Glomerular visceral epithelial cell (primary cell): Measurements from ENCODE around the gene SEMG1.
A peak's percentile ranks its signal among the peaks of the same experiment; 100 is the strongest.

Experiments used
- DNase-seq: peaks from one replicate; pipeline ENCODE4 v3.0.0-alpha.2; 2016; ENCODE audit errors: extremely low spot score

Gene SEMG1, protein sequence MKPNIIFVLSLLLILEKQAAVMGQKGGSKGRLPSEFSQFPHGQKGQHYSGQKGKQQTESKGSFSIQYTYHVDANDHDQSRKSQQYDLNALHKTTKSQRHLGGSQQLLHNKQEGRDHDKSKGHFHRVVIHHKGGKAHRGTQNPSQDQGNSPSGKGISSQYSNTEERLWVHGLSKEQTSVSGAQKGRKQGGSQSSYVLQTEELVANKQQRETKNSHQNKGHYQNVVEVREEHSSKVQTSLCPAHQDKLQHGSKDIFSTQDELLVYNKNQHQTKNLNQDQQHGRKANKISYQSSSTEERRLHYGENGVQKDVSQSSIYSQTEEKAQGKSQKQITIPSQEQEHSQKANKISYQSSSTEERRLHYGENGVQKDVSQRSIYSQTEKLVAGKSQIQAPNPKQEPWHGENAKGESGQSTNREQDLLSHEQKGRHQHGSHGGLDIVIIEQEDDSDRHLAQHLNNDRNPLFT

GRCh38 chr20:45206725-45207124 lies at the start of gene SEMG1:
Gene SEMG1 (plus strand): TSS chr20:45207033. CDS start chr20:45207054, 21 bp downstream.
- no peak for DNase-seq

GRCh38 chr20:45157962-45158361 lies 48.9 kb upstream of the SEMG1 start:
- peak; percentile 8 for DNase-seq

DNA sequence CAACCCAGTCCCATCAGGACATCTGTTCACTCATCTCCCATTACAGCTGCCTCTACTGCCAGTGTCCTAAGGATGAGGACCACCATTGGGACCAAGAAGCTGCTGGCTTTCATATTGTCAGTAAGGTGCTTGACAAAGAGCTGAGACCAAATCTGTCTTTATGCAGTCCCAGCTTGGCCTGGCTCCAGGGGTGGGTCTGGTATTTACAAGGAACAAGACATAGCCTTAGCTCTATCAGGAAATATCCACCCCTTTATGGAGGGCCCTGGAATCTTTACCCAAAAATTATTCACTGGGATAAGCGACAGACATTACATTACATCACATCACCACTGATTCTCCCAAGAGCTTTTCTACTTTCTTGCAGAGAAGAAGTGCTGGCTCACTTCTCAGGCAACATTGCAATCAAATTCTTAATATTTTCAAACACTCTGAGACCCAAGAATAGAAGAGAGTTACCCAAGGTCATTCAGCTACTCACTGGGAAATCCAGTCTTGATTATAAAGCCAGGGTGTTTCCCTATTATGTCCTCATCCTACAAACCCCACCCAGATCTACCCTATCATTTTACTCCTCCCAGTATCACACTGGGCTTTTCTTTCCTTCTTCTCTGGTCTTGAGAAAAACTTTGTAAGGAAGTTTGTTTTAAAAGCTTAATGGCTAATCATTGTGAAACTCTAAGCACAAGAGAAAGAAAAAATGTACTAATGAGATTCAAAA lies 43.6 kb upstream of the SEMG1 start:
- no peak for DNase-seq

DNA sequence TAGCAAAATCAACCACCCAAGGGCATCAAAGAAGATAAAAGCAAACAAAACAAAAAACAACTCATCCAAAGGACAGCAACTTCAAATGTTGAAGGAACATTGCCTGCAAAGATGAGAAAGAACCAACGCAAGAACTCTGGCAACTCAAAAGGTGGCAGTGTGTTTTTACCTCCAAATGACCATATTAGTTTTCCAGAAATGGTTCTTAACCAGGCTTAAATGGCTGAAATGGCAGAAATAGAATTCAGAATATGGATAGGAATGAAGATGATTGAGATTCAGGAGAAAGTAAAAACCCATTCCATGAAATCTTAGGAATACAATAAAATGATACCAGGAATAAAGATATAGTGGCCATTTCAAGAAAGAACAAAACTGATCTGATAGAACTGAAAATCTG lies 41.9 kb upstream of the SEMG1 start:
- no peak for DNase-seq

DNA sequence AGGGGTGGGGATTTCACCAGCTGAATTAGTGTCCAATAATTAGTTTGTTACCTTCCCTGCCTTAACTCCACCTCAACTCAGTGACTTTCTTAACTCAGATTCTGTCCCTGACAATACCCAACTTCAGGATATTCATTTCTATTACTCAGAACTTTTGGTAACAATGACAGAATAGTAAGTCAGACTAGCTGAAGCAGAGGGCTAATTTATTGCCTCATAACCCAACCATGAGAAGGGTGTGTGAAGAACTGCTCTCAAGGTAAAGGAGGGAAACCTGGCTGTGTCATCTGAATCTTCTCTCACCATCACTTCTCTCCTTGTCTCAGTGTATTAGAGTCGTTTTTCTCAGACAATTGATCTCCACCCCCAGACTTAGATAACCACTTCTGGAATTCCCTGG lies 33.3 kb upstream of the SEMG1 start:
- no peak for DNase-seq

DNA sequence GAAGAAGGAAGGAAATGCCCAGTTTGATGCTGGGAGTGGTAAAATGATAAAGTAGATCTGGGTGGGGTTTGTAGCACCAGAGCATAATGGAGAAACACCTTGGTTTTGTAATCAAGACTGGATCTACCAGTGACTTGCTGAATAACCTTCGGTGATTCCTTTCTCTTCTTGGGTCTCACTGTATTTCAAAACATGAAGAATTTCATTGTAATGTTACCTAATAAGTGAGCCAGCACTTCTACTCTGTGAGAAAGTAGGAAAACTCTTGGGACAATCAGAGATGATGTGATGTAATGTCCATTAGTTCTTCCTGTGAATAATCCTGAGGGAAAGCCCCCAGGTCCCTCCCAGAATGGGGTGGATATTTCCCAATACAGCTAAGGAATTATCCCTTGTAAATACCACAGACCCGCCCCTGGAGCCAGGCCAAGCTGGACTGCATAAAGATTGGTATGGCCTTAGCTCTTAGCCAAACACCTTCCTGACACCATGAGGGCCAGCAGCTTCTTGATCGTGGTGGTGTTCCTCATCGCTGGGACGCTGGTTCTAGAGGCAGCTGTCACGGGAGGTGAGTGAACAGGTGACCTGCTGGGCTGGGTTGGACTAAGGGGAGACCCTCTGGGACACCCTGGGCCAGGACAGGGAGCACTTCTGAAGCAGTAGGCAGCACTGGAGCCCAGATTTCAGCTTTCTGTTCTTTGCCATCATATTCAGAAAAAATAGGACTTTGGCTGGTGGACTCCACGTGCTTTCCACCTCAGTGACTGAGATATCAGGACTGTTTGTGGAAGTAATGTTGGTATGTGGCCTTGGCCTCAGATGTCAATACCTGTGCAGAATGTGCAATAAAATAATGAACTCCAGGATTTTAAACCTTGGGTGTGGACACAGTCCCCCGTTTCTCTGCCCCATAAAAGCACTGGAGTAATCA lies 32.1 kb upstream of the SEMG1 start, which contains the start of gene PI3:
TSS of gene PI3 (plus strand) at position 469 of the 931 bp plus-strand sequence. CDS start at position 490, 21 bp downstream.
- peak; percentile 34 for DNase-seq

GRCh38 chr20:45176526-45177267 lies 30.1 kb upstream of the SEMG1 start:
- DNase-seq, result no peak

DNA sequence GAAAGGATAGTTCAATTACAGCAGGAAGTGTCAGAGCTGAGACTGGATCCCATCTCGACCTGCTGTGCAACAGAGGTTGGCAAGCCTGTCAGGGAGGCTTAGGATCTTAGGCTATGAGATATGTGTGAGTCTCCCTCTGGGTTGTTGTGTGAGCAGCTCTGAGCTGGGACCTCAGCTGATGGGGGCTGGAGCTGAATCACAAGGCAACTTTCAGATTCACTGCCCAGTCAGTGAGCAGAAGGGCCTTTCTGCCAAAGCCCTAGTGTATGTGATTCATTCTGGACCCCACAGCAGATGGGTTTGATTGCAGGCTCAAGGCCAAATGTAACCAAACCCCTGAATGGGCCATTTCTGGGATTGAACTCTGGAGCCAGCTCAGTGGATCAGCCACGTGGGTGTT lies 27.7 kb upstream of the SEMG1 start:
- no peak for DNase-seq

DNA sequence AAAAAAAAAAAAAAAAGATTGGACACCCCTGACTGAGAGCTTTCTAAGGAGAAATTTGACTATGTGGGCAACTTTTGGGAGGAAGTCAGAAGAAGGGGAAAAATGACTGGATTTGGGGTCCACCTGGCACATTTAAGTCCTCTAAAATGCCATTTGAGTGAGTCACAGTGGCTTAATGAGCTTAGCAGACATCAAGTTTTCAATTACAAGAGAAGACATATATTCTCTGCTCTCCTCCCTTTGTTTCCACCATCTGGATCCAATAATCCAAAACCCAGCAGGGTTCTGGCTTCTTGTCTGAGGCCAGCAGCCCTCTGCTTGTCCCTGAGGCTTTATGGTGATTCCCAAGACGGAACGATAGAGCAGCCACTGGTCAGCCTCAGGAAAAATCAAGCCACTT lies 25.2 kb upstream of the SEMG1 start:
- no peak for DNase-seq

DNA sequence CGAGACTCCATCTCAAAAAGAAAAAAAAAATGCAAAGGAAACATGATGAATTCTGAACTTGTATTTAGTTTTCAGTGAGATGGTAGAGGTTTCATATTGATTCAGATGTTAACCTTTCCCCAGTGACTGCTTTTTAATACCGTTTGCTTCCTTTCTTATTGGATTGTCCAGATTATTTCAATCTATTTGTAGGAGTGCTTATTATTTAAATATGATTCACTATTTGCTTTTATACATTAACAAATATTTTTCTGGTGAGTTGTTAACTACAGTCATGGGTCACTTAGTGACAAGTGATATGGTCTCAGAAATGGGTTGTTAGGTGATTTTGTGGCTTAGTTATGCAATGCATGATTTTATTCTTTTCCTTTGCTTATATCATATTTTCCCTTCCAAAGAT lies 23.7 kb upstream of the SEMG1 start:
- DNase-seq, result no peak

DNA sequence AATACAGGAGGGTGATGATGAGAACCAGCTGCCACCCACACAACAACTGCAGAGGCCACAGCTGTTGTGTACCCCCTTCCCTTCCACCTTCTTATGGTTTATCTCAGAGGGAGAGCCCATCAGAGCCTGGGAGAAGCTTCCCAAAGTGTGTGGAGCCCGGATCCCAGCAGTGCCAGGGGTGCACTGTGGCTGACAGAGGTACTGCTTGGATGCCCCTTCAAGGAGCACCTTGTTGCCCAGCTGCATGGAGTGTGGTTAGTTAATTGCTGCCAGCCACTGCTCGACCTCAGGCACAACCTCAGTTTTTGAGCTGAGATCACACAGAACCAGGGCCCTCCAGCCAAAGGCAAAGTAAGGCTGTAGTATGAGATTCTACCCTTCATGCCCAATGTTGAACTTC lies 19.1 kb upstream of the SEMG1 start:
- no peak for DNase-seq

GRCh38 chr20:45189067-45189609 lies 17.7 kb upstream of the SEMG1 start:
- no peak for DNase-seq

GRCh38 chr20:45189861-45190260 lies 17.0 kb upstream of the SEMG1 start:
- DNase-seq, result no peak

- DNase-seq, result no peak
Observed at GRCh38 chr20:45191926-45192325, 14.9 kb upstream of the SEMG1 start.

GRCh38 chr20:45193331-45193730 lies 13.5 kb upstream of the SEMG1 start:
- no peak for DNase-seq

GRCh38 chr20:45209924-45210323 lies 3.1 kb downstream of the SEMG1 start:
- no peak for DNase-seq

DNA sequence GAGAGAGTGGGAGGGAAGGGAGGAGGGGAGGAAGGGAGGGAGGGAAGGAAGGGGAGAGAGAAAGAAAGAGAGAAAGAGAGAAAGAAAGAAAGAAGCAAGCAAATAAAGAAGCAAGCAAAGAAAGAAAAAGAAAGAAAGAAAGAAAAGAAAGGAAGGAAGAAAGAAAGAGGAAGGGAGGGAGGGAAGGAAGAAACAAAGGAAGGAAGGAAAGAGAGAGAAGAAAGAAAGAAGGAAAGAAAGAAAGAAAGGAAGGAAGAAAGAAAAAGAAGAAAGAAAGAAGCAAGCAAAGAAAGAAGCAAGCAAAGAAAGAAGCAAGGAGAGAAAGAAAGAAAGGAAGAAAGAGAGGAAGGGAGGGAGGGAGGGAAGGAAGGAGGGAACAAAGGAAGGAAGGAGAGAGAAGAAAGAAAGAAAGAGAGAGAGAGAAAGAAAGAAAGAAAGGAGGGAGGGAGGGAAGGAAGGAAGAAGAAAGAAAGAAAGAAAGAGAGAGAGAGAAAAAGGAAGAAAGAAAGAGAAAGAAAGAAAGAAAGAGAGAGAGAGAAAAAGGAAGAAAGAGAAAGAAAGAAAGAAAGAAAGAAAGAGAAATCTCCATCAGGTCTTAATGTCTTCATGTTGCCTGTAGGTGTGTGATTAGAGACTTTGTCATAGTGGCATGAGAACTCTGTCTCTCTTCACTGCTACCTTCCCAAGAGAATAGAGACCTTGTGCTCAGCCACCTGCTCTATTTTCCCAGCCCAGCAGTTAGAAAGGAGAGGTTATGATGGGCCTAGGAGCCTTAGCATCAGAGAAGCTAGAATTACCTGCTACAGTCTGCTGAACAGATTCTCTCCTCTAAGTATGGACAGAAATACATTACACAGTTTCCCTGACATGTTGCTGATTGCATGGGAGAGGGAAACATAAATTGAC lies 5.0 kb downstream of the SEMG1 start:
- DNase-seq, result no peak

- DNase-seq, result no peak
Observed at GRCh38 chr20:45212836-45213235, 6.0 kb downstream of the SEMG1 start.

- DNase-seq, result no peak
Observed at GRCh38 chr20:45218124-45218523, 11.3 kb downstream of the SEMG1 start.

DNA sequence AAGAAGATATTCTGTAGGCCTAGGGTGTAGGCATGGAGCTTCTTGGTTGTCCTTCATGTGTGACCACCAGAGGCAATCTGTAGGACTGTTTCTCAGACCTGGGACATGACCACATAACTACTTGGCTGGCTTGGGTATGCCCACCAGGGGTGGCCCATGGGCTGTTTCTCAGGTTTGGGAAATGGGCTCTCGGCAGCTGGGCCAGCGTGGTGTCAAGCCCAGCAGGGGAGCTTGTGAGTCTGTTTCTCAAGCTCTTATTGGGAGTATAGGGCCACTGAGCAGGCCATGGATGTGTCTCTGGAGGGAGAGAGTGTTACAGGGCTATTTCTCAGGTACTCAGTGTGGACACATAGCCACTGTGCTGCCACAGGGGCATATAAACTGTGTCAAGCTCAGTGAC lies 11.8 kb downstream of the SEMG1 start:
- no peak for DNase-seq
